ENCODE results near the gene COLQ.

- TF ChIP-seq, protein P1, sequence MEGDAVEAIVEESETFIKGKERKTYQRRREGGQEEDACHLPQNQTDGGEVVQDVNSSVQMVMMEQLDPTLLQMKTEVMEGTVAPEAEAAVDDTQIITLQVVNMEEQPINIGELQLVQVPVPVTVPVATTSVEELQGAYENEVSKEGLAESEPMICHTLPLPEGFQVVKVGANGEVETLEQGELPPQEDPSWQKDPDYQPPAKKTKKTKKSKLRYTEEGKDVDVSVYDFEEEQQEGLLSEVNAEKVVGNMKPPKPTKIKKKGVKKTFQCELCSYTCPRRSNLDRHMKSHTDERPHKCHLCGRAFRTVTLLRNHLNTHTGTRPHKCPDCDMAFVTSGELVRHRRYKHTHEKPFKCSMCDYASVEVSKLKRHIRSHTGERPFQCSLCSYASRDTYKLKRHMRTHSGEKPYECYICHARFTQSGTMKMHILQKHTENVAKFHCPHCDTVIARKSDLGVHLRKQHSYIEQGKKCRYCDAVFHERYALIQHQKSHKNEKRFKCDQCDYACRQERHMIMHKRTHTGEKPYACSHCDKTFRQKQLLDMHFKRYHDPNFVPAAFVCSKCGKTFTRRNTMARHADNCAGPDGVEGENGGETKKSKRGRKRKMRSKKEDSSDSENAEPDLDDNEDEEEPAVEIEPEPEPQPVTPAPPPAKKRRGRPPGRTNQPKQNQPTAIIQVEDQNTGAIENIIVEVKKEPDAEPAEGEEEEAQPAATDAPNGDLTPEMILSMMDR (IDR thresholded peaks at IDR 0.05) = no peak
- no peak for TF ChIP-seq POLR2A (IDR thresholded peaks at IDR 0.05)
These were observed 30.4 kb upstream of the COLQ start for GRCh38 chr3:15551902-15552301.
